ENCODE measurements around the gene TJP1.
A peak's percentile ranks its signal among the peaks of the same experiment; 100 is the strongest.
"Not testable (repeated sequence)": the region's sequence is repeated elsewhere in the genome, so short reads cannot be mapped to it uniquely, and the experiment has no call there.

TJP1 gene

DNA sequence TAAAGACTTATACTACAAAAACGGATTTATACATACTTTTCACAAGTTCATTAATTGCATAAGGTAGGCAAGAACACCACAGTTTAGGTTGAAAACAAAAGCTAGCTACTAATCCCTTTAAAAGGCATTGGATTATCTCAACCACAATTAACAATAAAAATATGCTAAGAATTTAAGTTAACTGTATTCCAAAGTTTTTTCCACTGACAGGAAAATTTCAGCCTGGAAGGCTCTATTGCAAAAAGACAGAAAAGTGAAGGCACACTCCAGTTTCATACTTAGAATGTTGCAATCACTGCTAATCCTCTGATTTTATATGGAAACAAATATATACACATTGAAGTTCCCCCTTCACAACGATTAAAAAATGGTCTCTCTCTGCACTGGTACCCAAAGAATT is 71.5 kb downstream of the TJP1 start:
- no peak for DNase-seq

GRCh38 chr15:29749365-29750086 is 72.7 kb downstream of the TJP1 start:
- no peak for DNase-seq

DNA sequence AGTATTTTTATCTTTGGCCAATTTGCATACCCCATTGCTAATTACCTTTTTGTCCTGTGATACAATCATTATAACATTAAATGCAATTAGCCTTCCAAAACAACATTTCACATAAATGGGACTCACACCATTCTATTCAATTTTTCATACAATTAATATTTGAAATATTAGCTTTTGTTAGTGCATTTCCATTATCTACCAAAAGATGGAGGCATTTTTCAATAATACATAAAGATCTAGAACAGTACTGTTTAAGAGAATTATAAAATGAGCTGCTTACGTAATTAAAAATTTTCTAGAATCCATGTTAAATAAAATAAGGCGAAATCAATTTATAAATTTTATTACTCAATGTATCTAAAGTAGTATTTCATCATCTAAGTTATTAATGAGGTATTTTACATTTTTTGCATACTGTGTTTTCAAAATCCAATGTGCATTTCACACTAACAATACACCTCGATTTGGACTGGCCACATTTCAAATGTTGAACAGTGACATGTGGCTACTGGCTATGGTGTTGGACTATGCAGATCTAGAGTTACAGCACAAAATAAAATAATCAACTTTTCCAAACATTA is 74.3 kb downstream of the TJP1 start:
- DNase-seq = peak; percentile 28

GRCh38 chr15:29743475-29743874 is 78.8 kb downstream of the TJP1 start:
- DNase-seq = no peak

DNA sequence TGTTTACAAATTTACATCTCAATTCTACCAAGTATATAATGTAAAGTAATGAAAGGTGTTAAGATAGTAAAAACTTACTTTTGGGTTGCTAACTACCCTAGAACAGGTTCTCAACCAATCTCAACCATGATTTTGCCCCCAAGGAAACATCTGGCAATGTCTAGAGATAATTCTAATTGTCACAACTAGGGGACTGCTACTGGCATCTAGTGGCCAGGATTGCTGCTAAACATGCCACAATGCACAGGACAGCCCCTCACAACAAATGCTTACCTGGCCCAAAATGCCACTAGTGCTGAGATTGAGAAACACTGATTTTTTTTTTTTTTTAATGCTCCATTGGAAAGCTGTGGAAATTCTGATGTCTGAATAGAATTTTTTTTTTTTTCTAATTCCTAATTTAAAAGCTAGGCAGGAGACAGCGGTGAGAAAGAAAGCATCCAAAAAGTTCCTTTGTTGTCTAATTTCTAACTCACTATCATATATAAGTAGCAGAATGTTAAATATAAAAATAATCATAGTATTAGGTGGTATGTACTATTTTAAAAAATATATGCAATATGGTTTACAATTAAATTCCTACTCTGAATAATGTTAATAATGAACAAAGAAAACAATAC is 81.5 kb downstream of the TJP1 start:
- DNase-seq = peak; percentile 11

GRCh38 chr15:29736744-29737020 is 85.6 kb downstream of the TJP1 start:
- no peak for DNase-seq

- DNase-seq = no peak
Observed at GRCh38 chr15:29736012-29736743, 86.1 kb downstream of the TJP1 start.

DNA sequence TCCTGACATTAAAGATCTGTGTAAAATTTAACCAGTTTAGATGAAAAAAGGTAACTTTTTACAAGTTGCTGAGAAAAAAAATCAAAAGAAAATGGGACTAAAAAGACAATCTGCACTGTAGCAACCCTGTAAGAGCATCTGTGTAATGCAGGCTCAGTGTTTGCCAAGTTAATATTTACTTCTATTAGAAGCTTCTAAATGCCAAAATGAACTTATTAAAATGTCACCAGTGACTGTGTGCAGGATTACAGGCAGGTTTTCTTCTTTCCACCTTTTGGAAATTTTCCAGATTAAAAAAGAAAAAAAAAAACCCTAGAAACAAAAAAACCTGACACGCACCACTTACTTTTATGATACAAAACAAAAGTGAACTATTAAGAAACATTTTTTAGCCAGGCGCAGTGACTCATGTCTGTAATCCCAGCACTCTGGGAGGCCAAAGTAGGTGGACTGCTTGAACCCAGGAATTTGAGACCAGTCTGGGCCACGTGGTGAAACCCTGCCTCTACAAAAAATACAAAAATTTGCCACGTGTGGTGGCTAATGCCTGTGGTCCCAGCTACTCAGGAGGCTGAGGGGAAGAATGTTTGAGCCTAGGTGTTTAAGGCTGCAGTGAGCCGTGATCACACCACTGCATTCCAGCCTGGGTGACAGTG is 87.2 kb downstream of the TJP1 start:
- no peak for DNase-seq

- DNase-seq = no peak
Observed at GRCh38 chr15:29731865-29732264, 90.4 kb downstream of the TJP1 start.

DNA sequence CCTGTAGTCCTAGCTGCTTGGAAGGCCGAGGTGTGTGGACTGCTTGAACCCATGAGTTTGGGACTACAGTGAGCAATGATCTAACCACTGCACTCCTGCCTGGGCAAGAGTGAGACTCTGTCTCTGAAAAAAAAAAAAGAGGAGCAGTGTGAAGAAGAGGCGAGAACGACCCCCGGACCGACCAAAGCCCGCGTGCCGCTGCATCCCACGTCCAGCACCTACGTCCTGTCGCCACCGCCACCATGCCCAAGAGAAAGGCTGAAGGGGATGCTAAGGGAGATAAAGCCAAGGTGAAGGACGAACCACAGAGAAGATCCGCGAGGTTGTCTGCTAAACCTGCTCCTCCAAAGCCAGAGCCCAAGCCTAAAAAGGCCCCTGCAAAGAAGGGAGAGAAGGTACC is 91.8 kb downstream of the TJP1 start:
- not testable (repeated sequence) for DNase-seq

- DNase-seq = no peak
Observed at GRCh38 chr15:29728418-29728817, 93.8 kb downstream of the TJP1 start.

- DNase-seq = no peak
Observed at GRCh38 chr15:29727871-29728270, 94.4 kb downstream of the TJP1 start.

DNA sequence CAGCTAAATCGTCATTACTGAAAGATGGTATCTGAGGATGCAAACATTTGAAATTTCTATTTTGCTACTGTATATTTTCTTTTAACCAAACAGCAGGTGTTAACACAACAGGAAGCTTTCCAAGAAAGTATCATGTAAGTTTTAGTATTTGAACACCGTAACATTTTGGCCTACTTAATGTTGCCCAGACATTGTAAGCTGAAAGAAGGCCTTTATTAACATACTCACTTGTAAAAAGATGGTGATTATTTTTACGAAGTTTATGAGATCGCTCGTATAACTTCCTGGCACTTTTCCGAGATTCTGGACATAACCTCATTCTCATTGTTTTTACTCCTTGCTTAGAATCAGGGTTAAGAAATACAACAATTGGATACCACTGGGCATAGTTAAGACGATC is 95.7 kb downstream of the TJP1 start:
- DNase-seq = no peak

- no peak for DNase-seq
Observed at GRCh38 chr15:29724026-29724425, 98.2 kb downstream of the TJP1 start.

GRCh38 chr15:29713784-29714183 is 108.5 kb downstream of the TJP1 start:
- no peak for DNase-seq

GRCh38 chr15:29712149-29712885 is 110.0 kb downstream of the TJP1 start:
- no peak for DNase-seq

DNA sequence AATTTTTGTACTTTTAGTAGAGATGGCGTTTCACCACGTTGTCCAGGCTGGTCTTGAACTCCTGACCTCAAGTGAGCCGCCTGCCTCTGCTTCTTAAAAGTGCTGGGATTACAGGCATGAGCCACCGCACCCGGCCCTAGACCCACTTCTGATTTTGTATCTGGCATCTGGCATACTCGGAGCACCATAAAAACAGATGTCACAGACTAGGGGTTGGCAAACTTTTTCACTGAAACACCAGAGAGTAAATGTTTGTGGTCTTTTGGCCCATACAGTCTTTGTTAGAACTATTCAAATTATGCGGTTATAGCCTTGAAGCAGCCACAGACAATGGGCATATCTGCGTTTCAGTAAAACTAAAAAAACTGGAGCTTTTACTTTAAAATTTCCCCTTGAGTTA is 110.7 kb downstream of the TJP1 start:
- no peak for DNase-seq

DNA sequence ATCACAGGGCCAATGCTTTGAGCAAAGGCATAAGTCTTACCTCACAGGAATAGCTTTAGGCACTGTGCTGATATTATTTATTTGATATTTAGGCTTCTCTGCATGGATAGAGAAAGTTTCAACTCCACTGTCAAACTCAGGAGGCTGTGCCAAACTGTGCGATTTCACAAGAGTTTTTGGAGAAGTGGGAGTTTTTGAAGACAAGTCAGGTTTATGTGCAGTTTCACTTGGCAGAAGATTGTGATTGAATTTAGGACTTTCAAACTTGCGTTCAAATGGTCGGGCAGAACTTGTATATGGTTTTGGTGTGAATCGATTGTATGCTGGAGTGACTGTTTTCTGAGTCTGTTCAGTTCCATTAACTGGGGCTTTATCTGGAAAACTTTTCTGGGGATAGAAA is 113.7 kb downstream of the TJP1 start:
- DNase-seq = no peak

DNA sequence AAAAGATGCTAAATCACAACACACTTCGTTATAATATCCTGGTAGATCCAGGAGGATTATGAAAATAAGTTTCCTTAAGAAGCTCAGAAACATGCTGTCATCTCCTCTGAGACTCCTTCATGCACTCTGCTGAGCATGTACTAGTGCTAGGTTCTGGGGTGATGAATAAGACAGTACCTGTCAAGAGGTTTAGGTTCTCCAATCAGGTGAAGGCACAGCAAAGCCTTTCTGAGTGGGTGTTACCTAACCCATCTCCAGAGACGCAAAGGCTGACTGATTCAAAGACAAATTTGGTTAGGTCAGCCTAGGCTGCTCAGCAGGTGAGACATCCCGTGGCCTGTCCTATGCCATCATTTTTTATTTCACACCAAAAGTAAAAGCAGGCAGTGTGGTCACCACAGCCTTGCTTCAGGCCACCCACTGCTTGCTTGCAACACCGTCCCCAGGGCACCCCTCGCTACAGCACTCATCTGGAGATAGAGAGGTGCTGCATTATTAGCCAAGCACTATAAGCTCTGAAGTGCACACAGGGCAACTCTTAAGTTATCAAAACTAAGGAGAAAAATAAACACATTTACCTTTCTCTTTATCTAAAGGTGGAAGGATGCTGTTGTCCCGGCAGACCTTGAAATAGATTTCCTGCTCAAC is 117.2 kb downstream of the TJP1 start:
- DNase-seq = no peak

GRCh38 chr15:29701151-29701550 is 121.1 kb downstream of the TJP1 start:
- DNase-seq = no peak

GRCh38 chr15:29700296-29700695 is 122.0 kb downstream of the TJP1 start:
- no peak for DNase-seq

DNA sequence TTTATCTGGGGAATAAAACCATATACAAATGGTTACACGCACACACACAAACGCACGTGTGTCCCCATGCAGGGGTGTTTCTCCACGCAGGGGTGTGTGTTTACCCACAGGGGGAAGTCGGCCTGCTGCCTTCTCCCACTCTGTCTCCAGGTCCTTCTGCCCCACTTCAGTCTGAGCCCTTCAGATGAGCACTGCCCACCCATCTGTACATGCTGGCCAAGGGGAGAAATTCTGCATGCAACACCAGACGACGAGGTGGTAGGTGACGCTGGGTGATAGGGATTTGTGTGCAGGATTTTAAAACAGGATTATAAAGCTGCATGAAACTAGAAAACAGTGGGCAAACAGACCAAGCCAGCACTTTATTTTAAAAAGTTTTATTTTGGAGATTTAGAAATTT is 122.5 kb downstream of the TJP1 start:
- no peak for DNase-seq

Measured in hematopoietic multipotent progenitor cell treated with erythropoietin and hydrocortisone succinate and interleukin-3 and kit ligand, for 8 days (in vitro differentiated cells).